SJSA1 (cell line): ENCODE data around the gene C9. TPM values are rescaled to one million over a fixed set of nuclear protein-coding genes. Genes with fewer than 3 reads are reported as not detected.
"Not testable (repeated sequence)": the region's sequence is repeated elsewhere in the genome, so short reads cannot be mapped to it uniquely, and the experiment has no call there.

Experiments
- DNase-seq, 2 experiments: peaks; one replicate each; pipeline ENCODE4 v3.0.0-alpha.2; 2015 to 2020; ENCODE audit warnings: low spot score in 2 of 2, low read depth in 1 of 2
- H3K27ac ChIP-seq: fragments of 250-450 bp; sonication (Bioruptor Pico); 2 replicates; pipeline ENCODE4 v1.5.1; 2020; ENCODE audit warnings: mild to moderate bottlenecking, moderate library complexity
- H3K27me3 ChIP-seq: fragments of 250-450 bp; sonication (Bioruptor Pico); replicated peaks from 2 replicates; pipeline ENCODE4 v1.5.1; 2020; ENCODE audit warnings: mild to moderate bottlenecking, moderate library complexity
- H3K36me3 ChIP-seq: fragments of 250-450 bp; sonication (Bioruptor Pico); 2 replicates; pipeline ENCODE4 v1.5.1; 2020; ENCODE audit warnings: mild to moderate bottlenecking
- H3K4me1 ChIP-seq: fragments of 250-450 bp; sonication (Bioruptor Pico); replicated peaks from 2 replicates; pipeline ENCODE4 v1.6.1; 2021; ENCODE audit warnings: mild to moderate bottlenecking
- H3K4me3 ChIP-seq: fragments of 250-450 bp; sonication (Bioruptor Pico); 2 replicates; pipeline ENCODE4 v1.5.1; 2020; ENCODE audit warnings: mild to moderate bottlenecking
- H3K9me3 ChIP-seq: fragments of 250-450 bp; sonication (Bioruptor Pico); replicated peaks from 2 replicates; pipeline ENCODE4 v1.5.1; 2020; ENCODE audit warnings: mild to moderate bottlenecking
- total RNA-seq: library from RNA; depleted of rRNA; stranded (reverse); fragments of >200 nt; shearing (Covaris generic); gene quantifications from 2 replicates; pipeline ENCODE4 v1.2.3, GENCODE V29; 2014; rRNA removed

Gene C9
- 0.37 TPM in 1 of 2 replicates, not detected in the other for total RNA-seq

GRCh38 chr5:39364367-39364766 lies at the start of gene C9:
Gene C9, minus strand, starts transcription at chr5:39364495. Its CDS starts 31 bp downstream, at chr5:39364464.
- 0 out of 2 replicates have a peak, but pooled peaks cover 3% of the 10 kb centered on the region for H3K4me1 ChIP-seq
- no peaks in the 10 kb centered on the region for H3K27me3 ChIP-seq
- no peak within 1 kb of the TSS for H3K27ac ChIP-seq
- H3K9me3 ChIP-seq: no peaks in the 10 kb centered on the region
- no peak within 1 kb of the TSS for H3K4me3 ChIP-seq
- no peak for DNase-seq
- H3K36me3 ChIP-seq: peaks cover under 1% of the 10 kb centered on the region; the same call in 1 of the 2 replicates

GRCh38 chr5:39413771-39414170 lies 49.5 kb upstream of the C9 start:
- peaks cover 86% of the 10 kb centered on the region for H3K36me3 ChIP-seq
- no peaks in the 10 kb centered on the region for H3K9me3 ChIP-seq
- H3K27me3 ChIP-seq: no peaks in the 10 kb centered on the region
- no peak overlapping the region for H3K27ac ChIP-seq
- H3K4me3 ChIP-seq: no peak overlapping the region
- no peak for DNase-seq
- peaks cover 79% of the 10 kb centered on the region for H3K4me1 ChIP-seq

DNA sequence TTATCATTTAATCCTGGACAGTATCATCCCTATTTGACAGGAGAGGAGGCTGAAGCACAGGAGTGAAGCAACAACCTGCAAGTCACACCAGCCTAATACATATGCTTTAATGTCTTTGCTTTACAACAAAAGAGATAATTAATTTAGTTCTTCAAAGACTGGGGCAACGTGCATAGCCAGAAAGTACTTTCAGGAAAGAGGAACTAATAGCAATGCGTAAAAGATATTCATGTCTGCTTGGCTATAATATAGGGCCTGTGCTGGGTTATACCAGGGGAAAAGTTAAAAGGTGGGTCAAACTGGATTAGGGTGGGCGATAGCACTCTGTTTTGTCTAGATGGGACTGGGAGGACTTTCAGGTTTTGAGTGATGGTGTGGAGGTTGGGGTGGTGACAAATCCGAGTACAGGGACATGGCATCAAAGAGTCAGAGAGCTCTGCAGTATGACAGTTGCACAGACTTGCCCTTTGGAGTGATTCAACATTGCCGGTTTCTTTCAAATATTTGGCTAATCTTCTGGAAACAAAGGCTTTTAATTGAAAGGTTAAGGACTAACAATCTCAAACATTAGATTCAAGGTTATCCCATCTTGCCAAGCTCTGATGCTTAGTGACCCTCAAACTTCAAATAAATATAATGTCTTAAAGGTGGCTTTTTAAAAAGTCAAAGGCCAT lies 48.6 kb upstream of the C9 start:
- peaks cover 70% of the 10 kb centered on the region for H3K4me1 ChIP-seq
- no peaks in the 10 kb centered on the region for H3K27me3 ChIP-seq
- peaks cover 85% of the 10 kb centered on the region for H3K36me3 ChIP-seq
- no peaks in the 10 kb centered on the region for H3K9me3 ChIP-seq
- no peak overlapping the region for H3K4me3 ChIP-seq
- no peak for DNase-seq
- no peak overlapping the region for H3K27ac ChIP-seq

- no peak overlapping the region for H3K27ac ChIP-seq
- peaks cover 85% of the 10 kb centered on the region for H3K36me3 ChIP-seq
Measured at GRCh38 chr5:39411985-39412384, 47.7 kb upstream of the C9 start.

DNA sequence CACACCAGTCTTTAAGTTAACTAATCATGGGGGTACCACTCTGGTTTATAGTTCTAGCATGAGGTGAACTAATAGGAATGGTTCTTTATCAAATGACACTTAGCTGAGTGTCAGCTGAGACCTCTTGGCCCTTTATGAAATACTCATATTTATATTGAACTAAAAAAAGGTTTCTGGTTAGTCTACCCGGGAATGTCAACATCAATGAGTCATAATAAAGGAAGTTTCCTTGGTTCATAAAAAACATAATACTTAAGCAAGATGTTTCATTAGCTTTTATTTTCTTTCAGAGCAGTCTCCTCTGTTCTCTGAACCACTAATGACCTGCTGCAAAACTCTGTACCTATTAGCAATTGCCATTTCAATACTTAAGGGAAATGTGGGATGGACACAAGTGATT lies 46.8 kb upstream of the C9 start:
- no peak overlapping the region for H3K4me3 ChIP-seq
- H3K4me1 ChIP-seq: peaks cover 52% of the 10 kb centered on the region
- peak overlapping the region; percentile 2; the same call in 1 of the 2 replicates for H3K27ac ChIP-seq
- peaks cover 85% of the 10 kb centered on the region for H3K36me3 ChIP-seq
- H3K9me3 ChIP-seq: no peaks in the 10 kb centered on the region
- no peaks in the 10 kb centered on the region for H3K27me3 ChIP-seq
- DNase-seq: peak in 1 of 2 experiments; percentile 45

More at GRCh38 chr5:39411985-39412384, 47.7 kb upstream of the C9 start:
- no peak for DNase-seq
- no peaks in the 10 kb centered on the region for H3K9me3 ChIP-seq
- peaks cover 61% of the 10 kb centered on the region for H3K4me1 ChIP-seq
- H3K27me3 ChIP-seq: no peaks in the 10 kb centered on the region
- H3K4me3 ChIP-seq: no peak overlapping the region

DNA sequence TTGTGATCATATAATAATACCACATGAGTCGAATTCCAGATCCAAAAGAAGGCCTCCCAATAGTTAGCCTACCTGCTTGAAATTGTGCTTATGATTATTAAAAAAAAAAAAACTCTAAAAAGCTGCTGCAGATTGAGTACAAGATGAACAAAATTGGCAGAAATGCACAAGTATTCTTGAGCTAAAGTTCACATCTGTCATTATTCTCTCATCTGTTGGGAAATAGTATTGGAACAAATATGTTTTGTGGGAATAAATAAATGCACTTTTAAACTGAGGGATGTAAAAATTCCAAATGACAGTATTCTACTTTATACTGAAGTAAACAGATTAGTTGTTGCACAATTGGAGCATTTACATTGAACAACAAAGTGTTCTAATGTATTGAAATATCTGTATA lies 44.7 kb upstream of the C9 start:
- Histone ChIP-seq H3K27ac (no peak overlapping the region), H3K36me3 (peaks cover 82% of the 10 kb centered on the region), H3K4me1 (peaks cover 37% of the 10 kb centered on the region)

GRCh38 chr5:39405083-39405843 lies 41.0 kb upstream of the C9 start:
- Histone ChIP-seq H3K4me1 (peaks cover 21% of the 10 kb centered on the region), H3K27me3 (no peaks in the 10 kb centered on the region), H3K4me3 (no peak overlapping the region), H3K9me3 (no peaks in the 10 kb centered on the region), H3K27ac (no peak overlapping the region), H3K36me3 (peaks cover 72% of the 10 kb centered on the region)
- no peak for DNase-seq

More for the DNA sequence above, 44.7 kb upstream of the C9 start:
- no peak for DNase-seq
- no peaks in the 10 kb centered on the region for H3K27me3 ChIP-seq
- no peak overlapping the region for H3K4me3 ChIP-seq
- H3K9me3 ChIP-seq: no peaks in the 10 kb centered on the region

- Histone ChIP-seq H3K4me1 (peaks cover 32% of the 10 kb centered on the region), H3K36me3 (peaks cover 66% of the 10 kb centered on the region)
- not testable (repeated sequence) for DNase-seq
Measured at GRCh38 chr5:39403761-39404160, 39.5 kb upstream of the C9 start.

GRCh38 chr5:39402140-39402539 lies 37.8 kb upstream of the C9 start:
- H3K4me1 ChIP-seq: peaks cover 38% of the 10 kb centered on the region
- H3K36me3 ChIP-seq: peaks cover 67% of the 10 kb centered on the region
- H3K9me3 ChIP-seq, H3K4me3 ChIP-seq, H3K27me3 ChIP-seq, DNase-seq, H3K27ac ChIP-seq: not testable (repeated sequence)

More at GRCh38 chr5:39403761-39404160, 39.5 kb upstream of the C9 start:
- not testable (repeated sequence) for H3K27ac ChIP-seq, H3K27me3 ChIP-seq, H3K4me3 ChIP-seq, H3K9me3 ChIP-seq

DNA sequence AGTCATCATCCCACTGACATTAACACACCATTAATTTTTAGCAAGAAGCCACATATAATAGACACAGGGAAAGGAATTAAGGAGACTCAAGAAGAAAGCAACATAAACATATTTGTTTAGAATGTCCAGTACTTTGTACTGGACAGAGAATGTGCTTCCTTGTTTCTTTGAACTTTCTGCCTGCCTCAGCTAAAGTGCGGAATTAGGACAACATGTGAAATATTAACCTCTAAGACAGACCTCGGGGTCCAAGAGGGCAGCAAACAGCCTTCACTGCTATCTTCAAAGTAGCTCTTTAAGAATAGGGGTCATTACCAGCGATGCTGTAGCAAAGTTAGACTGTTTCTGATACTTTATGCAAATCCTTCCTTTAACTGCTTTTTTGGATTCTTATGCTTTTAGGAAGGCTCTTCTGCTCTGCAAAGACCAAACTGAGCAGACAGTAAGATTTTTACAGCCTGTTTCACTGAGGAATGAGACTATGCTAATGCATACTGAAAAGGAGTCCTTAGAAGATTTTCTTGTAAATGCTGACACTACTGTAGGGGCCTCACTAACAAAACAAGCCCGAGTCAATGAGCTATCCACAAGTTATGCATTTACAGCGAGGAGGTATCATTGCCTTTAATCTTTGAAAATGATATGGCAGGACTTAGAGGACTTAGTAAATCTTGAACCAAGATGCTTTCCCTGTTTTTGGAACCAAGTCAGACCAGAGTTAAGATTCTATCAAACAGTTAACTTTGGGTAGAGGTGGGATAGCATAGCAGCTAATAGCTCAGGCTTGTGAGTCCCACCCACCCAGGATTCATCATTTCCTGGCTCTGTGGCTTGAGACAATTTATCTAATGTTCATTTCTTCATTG lies 36.7 kb upstream of the C9 start:
- no peak for DNase-seq
- Histone ChIP-seq H3K4me1 (peaks cover 38% of the 10 kb centered on the region), H3K4me3 (no peak overlapping the region), H3K27me3 (no peaks in the 10 kb centered on the region), H3K27ac (peak overlapping the region; percentile 82), H3K36me3 (peaks cover 67% of the 10 kb centered on the region), H3K9me3 (no peaks in the 10 kb centered on the region)

GRCh38 chr5:39399135-39400036 lies 35.1 kb upstream of the C9 start:
- Histone ChIP-seq H3K27ac (peak overlapping the region; percentile 82), H3K27me3 (no peaks in the 10 kb centered on the region), H3K36me3 (peaks cover 66% of the 10 kb centered on the region), H3K9me3 (no peaks in the 10 kb centered on the region), H3K4me1 (peaks cover 38% of the 10 kb centered on the region), H3K4me3 (no peak overlapping the region)
- peak; percentile 60 to 90 for DNase-seq

GRCh38 chr5:39396843-39397242 lies 32.5 kb upstream of the C9 start:
- Histone ChIP-seq H3K4me3 (no peak overlapping the region), H3K4me1 (peaks cover 35% of the 10 kb centered on the region), H3K9me3 (no peaks in the 10 kb centered on the region), H3K27ac (no peak overlapping the region), H3K36me3 (peaks cover 71% of the 10 kb centered on the region), H3K27me3 (no peaks in the 10 kb centered on the region)
- no peak for DNase-seq

DNA sequence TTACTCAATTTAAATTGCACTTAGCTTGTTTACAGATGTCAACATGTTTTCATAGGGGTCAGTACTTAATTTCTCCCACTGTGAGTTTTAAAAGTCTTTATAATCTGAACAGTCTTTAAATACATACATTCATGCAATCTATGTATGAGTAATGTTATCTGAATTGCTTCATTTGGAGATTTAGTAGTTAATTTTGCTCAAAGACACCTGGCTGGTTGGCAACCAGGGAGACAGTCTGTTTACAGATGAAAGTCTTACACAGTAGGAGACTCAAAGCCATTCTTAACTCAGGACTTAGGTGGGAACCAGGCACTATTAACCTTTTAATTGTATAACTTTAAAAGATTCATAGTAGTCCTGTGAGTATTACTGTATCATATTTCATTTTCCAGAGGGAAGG lies 31.2 kb upstream of the C9 start:
- H3K27me3 ChIP-seq: no peaks in the 10 kb centered on the region
- H3K27ac ChIP-seq: no peak overlapping the region
- H3K4me1 ChIP-seq: peaks cover 24% of the 10 kb centered on the region
- peaks cover 81% of the 10 kb centered on the region for H3K36me3 ChIP-seq
- H3K4me3 ChIP-seq: no peak overlapping the region
- no peaks in the 10 kb centered on the region for H3K9me3 ChIP-seq
- no peak for DNase-seq
